ENCODE data around the gene DYSF. TPM values are rescaled to one million over a fixed set of nuclear protein-coding genes. Genes with fewer than 3 reads are reported as not detected.

The DYSF gene
- total RNA-seq, 4 donors from 2014 or later = 2.6 to 20.7 (median 12.7) TPM

- intact Hi-C loops (cut with DNase I; ENCODE audit: low total_unique reads) = no loop called here
- H3K27me3 ChIP-seq = peaks cover 0 to 4% of the 10 kb centered on the region in 2 donors
- no peaks in the 10 kb centered on the region for H3K36me3 ChIP-seq
- H3K27ac ChIP-seq = no peak overlapping the region
- H3K4me1 ChIP-seq = no peaks in the 10 kb centered on the region
- no peak overlapping the region for H3K4me3 ChIP-seq
- no peak for TF ChIP-seq CTCF (IDR thresholded peaks at IDR 0.05)
- TF ChIP-seq POLR2A (IDR thresholded peaks at IDR 0.05) = no peak
- H3K9me3 ChIP-seq = no peaks in the 10 kb centered on the region
- no peak for DNase-seq
These were observed 3.3 kb downstream of the DYSF start for GRCh38 chr2:71456617-71457016.

GRCh38 chr2:71457123-71457915 is 4.0 kb downstream of the DYSF start:
- Histone ChIP-seq H3K4me1 (no peaks in the 10 kb centered on the region), H3K36me3 (no peaks in the 10 kb centered on the region), H3K4me3 (no peak overlapping the region), H3K27me3 (peaks cover 0 to 4% of the 10 kb centered on the region in 2 donors), H3K27ac (no peak overlapping the region), H3K9me3 (no peaks in the 10 kb centered on the region)
- no peak for DNase-seq
- intact Hi-C loops (cut with DNase I; ENCODE audit: low total_unique reads) = no loop called here
- no peak for TF ChIP-seq POLR2A (IDR thresholded peaks at IDR 0.05)
- TF ChIP-seq CTCF (IDR thresholded peaks at IDR 0.05) = no peak

GRCh38 chr2:71457923-71458322 is 4.6 kb downstream of the DYSF start:
- Histone ChIP-seq H3K4me1 (no peaks in the 10 kb centered on the region), H3K27ac (no peak overlapping the region), H3K9me3 (no peaks in the 10 kb centered on the region), H3K27me3 (peaks cover 0 to 4% of the 10 kb centered on the region in 2 donors), H3K36me3 (no peaks in the 10 kb centered on the region), H3K4me3 (no peak overlapping the region)
- no peak for DNase-seq
- intact Hi-C loops (cut with DNase I; ENCODE audit: low total_unique reads) = no loop called here
- no peak for TF ChIP-seq CTCF (IDR thresholded peaks at IDR 0.05)
- no peak for TF ChIP-seq POLR2A (IDR thresholded peaks at IDR 0.05)

GRCh38 chr2:71458413-71459083 is 5.2 kb downstream of the DYSF start:
- Histone ChIP-seq H3K4me1 (no peaks in the 10 kb centered on the region), H3K36me3 (no peaks in the 10 kb centered on the region), H3K27ac (no peak overlapping the region), H3K27me3 (peaks cover 0 to 4% of the 10 kb centered on the region in 2 donors), H3K9me3 (no peaks in the 10 kb centered on the region), H3K4me3 (no peak overlapping the region)
- intact Hi-C loops (cut with DNase I; ENCODE audit: low total_unique reads) = no loop called here
- TF ChIP-seq CTCF (IDR thresholded peaks at IDR 0.05) (no peak), POLR2A (IDR thresholded peaks at IDR 0.05) (no peak)
- no peak for DNase-seq

- peaks cover 0 to 3% of the 10 kb centered on the region in 2 donors for H3K27me3 ChIP-seq
- H3K36me3 ChIP-seq = no peaks in the 10 kb centered on the region
- intact Hi-C loops (cut with DNase I; ENCODE audit: low total_unique reads) = no loop called here
- no peak overlapping the region for H3K4me3 ChIP-seq
- TF ChIP-seq CTCF (IDR thresholded peaks at IDR 0.05) (no peak), POLR2A (IDR thresholded peaks at IDR 0.05) (no peak)
- DNase-seq = no peak
- no peaks in the 10 kb centered on the region for H3K4me1 ChIP-seq
- H3K27ac ChIP-seq = no peak overlapping the region
- no peaks in the 10 kb centered on the region for H3K9me3 ChIP-seq
These were observed 5.7 kb downstream of the DYSF start for GRCh38 chr2:71459084-71459431.
